PC-3 (cell line): Measurements from ENCODE around the gene BCAS3. TPM values are rescaled to one million over a fixed set of nuclear protein-coding genes. Genes with fewer than 3 reads are reported as not detected.

Source experiments
- ATAC-seq: fragments of 200-7000 bp; cut with Tn5 transposase; 2 replicates; pipeline ENCODE4 v1.9.1; 2020; ENCODE audit warnings: mild to moderate bottlenecking, moderate library complexity
- BruUV-seq: library from RNA; stranded (reverse); fragments of 400-500 nt; replicated peaks from 2 replicates; lab custom pipeline; 2021; lab: Mats Ljungman, UMichigan
- CTCF ChIA-PET: fragments of 300-600 bp; sonication (Branson Sonifier 250); formaldehyde crosslinking; loops from one replicate; lab custom pipeline; 2022; ENCODE audit warnings: antibody characterized with exemption; lab: Charles Lee
- POLR2A ChIA-PET: fragments of 300-600 bp; sonication (Branson Sonifier 250); formaldehyde crosslinking; loops from one replicate; lab custom pipeline; 2022; ENCODE audit warnings: antibody characterized with exemption; ENCODE audit not compliant: unreplicated experiment; lab: Charles Lee
- DNase-seq: peaks from one replicate; pipeline ENCODE4 v3.0.0-alpha.2; 2015
- H2AFZ ChIP-seq: fragments of 300-600 bp; sonication (generic); 2 replicates; pipeline ENCODE4 v1.6.0; 2016; ENCODE audit warnings: antibody characterized with exemption, low read length
- H3F3A ChIP-seq: fragments of 300-600 bp; sonication (generic); one replicate; pipeline ENCODE4 v1.6.0; 2017; ENCODE audit warnings: antibody characterized with exemption, low read length, control low read depth, mild to moderate bottlenecking; ENCODE audit not compliant: unreplicated experiment
- H3K27ac ChIP-seq: fragments of 300-600 bp; sonication (generic); 2 replicates; pipeline ENCODE4 v1.5.1; 2016; ENCODE audit warnings: mild to moderate bottlenecking, low read length
- H3K27me3 ChIP-seq: fragments of 300-600 bp; sonication (generic); 2 replicates; pipeline ENCODE4 v1.6.1; 2016; ENCODE audit warnings: low read length, mixed read lengths
- H3K36me3 ChIP-seq: fragments of 300-600 bp; sonication (generic); 2 replicates; pipeline ENCODE4 v1.6.1; 2016; ENCODE audit warnings: low read depth, mixed run types, low read length, mixed read lengths
- H3K4me1 ChIP-seq: fragments of 300-600 bp; sonication (generic); 2 replicates; pipeline ENCODE4 v1.5.1; 2016; ENCODE audit warnings: low read length; ENCODE audit not compliant: insufficient read depth
- H3K4me2 ChIP-seq: fragments of 300-600 bp; sonication (generic); 2 replicates; pipeline ENCODE4 v1.6.0; 2016; ENCODE audit warnings: low read length
- H3K4me3 ChIP-seq: fragments of 300-600 bp; sonication (generic); 2 replicates; pipeline ENCODE4 v1.5.1; 2016; ENCODE audit warnings: mild to moderate bottlenecking, low read length, mixed read lengths
- H3K79me2 ChIP-seq: fragments of 300-600 bp; sonication (generic); 2 replicates; pipeline ENCODE4 v1.6.1; 2017; ENCODE audit warnings: low read length, mixed read lengths
- H3K9ac ChIP-seq: fragments of 300-600 bp; sonication (generic); 2 replicates; pipeline ENCODE4 v1.6.0; 2016; ENCODE audit warnings: mild to moderate bottlenecking, low read length
- H3K9me2 ChIP-seq: fragments of 300-600 bp; sonication (generic); replicated peaks from 2 replicates; pipeline ENCODE4 v1.6.1; 2016; ENCODE audit warnings: mixed run types, low read length, mixed read lengths
- H3K9me3 ChIP-seq: fragments of 300-600 bp; sonication (generic); 2 replicates; pipeline ENCODE4 v1.6.1; 2016; ENCODE audit warnings: low read length, mixed read lengths
- H4K20me1 ChIP-seq: fragments of 300-600 bp; sonication (generic); 2 replicates; pipeline ENCODE4 v1.6.1; 2016; ENCODE audit warnings: low read length, mixed read lengths
- EZH2 ChIP-seq: fragments of 300-600 bp; sonication (generic); IDR thresholded peaks from one replicate; pipeline ENCODE4 v1.6.1; 2017; ENCODE audit warnings: antibody characterized with exemption, mild to moderate bottlenecking, low read length; ENCODE audit not compliant: unreplicated experiment
- EZH2phosphoT487 ChIP-seq: fragments of 300-600 bp; sonication (generic); IDR thresholded peaks from 2 replicates; pipeline ENCODE4 v1.6.1; 2018; ENCODE audit warnings: mild to moderate bottlenecking, antibody characterized with exemption, low read length, borderline replicate concordance
- intact Hi-C: fragments of 100-400 bp; cut with micrococcal nuclease; formaldehyde crosslinking; loops from 2 replicates; pipeline ENCODE4 v1.9.0; 2023
- total RNA-seq: library from RNA; depleted of rRNA; stranded (reverse); fragments of >200 nt; gene quantifications from 2 replicates; pipeline ENCODE4 v1.2.3, GENCODE V29; 2014
- TF ChIP-seq, protein P1 (sequence below): fragments of 300-600 bp; sonication (generic); conservative IDR thresholded peaks from 2 replicates; pipeline ENCODE4 v1.5.1; 2017; ENCODE audit warnings: antibody characterized with exemption, low read depth, mild to moderate bottlenecking, low read length

BCAS3 gene
- total RNA-seq, 1 experiment from 2014 or later = 25.9 TPM

DNA sequence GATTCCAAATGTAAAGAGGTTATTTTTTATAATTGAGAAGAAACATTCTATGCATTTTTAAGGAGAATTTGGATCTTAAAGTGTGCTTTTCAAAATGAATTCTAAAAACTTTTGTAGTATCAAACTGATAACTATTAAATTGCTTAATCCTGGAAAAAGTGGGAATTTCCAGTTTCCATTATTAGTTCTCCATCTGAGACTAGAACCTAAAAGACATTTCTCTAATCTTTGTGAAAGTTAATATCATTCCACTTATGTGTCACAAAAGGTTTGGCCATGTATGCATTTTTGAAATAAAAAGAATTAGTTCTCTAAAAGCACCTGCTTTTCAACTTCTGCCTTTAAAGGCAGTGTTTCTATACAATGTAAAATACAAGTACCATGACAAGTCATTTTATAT, 155.0 kb downstream of the BCAS3 start:
- intact Hi-C loops = no loop called here
- ChIA-PET CTCF (no interaction called here), POLR2A (no interaction called here)
- Histone ChIP-seq H3K36me3 (no peaks in the 10 kb centered on the region), H3K9ac (no peak overlapping the region), H3K79me2 (no peaks in the 10 kb centered on the region), H4K20me1 (0 out of 2 replicates have a peak, but pooled peaks cover 4% of the 10 kb centered on the region), H3K4me2 (no peak overlapping the region), H2AFZ (no peak overlapping the region), H3K9me2 (no peaks in the 10 kb centered on the region), H3F3A (no peaks in the 10 kb centered on the region), H3K27ac (no peak overlapping the region), H3K4me3 (no peak overlapping the region), H3K9me3 (no peaks in the 10 kb centered on the region), H3K4me1 (no peaks in the 10 kb centered on the region), H3K27me3 (no peaks in the 10 kb centered on the region)
- TF ChIP-seq EZH2 = no peak
- TF ChIP-seq, protein P1, sequence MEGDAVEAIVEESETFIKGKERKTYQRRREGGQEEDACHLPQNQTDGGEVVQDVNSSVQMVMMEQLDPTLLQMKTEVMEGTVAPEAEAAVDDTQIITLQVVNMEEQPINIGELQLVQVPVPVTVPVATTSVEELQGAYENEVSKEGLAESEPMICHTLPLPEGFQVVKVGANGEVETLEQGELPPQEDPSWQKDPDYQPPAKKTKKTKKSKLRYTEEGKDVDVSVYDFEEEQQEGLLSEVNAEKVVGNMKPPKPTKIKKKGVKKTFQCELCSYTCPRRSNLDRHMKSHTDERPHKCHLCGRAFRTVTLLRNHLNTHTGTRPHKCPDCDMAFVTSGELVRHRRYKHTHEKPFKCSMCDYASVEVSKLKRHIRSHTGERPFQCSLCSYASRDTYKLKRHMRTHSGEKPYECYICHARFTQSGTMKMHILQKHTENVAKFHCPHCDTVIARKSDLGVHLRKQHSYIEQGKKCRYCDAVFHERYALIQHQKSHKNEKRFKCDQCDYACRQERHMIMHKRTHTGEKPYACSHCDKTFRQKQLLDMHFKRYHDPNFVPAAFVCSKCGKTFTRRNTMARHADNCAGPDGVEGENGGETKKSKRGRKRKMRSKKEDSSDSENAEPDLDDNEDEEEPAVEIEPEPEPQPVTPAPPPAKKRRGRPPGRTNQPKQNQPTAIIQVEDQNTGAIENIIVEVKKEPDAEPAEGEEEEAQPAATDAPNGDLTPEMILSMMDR = no peak
- TF ChIP-seq EZH2phosphoT487 = no peak
- BruUV-seq = no TSS peak
- ATAC-seq (no peak), DNase-seq (no peak)

DNA sequence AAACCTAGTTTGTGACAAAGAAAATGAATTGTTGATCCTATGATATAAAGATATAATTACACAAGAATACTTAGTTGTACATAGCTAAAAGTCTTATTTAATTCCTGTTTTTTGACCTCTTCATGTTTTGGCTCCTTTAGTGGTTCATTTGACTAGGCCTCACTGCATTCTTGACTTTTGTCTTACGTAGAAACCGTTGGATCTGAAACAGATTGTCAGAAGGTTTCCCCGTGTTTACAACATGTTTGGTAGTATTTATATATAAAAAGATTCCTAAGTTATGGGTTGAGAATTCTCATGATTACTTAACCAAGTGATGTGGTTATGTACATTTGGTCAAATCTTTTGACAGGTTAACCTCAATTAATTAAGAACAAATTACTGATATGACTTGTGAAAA, 162.8 kb downstream of the BCAS3 start:
- Histone ChIP-seq H3K9me3 (no peaks in the 10 kb centered on the region), H3K4me3 (no peak overlapping the region), H3K27me3 (no peaks in the 10 kb centered on the region), H3F3A (no peaks in the 10 kb centered on the region), H4K20me1 (no peaks in the 10 kb centered on the region), H3K36me3 (no peaks in the 10 kb centered on the region), H3K79me2 (no peaks in the 10 kb centered on the region), H2AFZ (no peak overlapping the region), H3K4me2 (no peak overlapping the region), H3K27ac (no peak overlapping the region), H3K9ac (no peak overlapping the region), H3K4me1 (no peaks in the 10 kb centered on the region), H3K9me2 (no peaks in the 10 kb centered on the region)
- DNase-seq (no peak), ATAC-seq (no peak)
- TF ChIP-seq EZH2phosphoT487 (no peak), EZH2 (no peak)
- TF ChIP-seq, protein P1 = no peak
- ChIA-PET POLR2A (no interaction called here), CTCF (no interaction called here)
- no TSS peak for BruUV-seq
- intact Hi-C loops = no loop called here

- BruUV-seq = no TSS peak
- Histone ChIP-seq H3K9me3 (no peaks in the 10 kb centered on the region), H3K4me3 (no peak overlapping the region), H3K36me3 (no peaks in the 10 kb centered on the region), H2AFZ (no peak overlapping the region), H3K4me2 (no peak overlapping the region), H3K9ac (no peak overlapping the region), H3F3A (no peaks in the 10 kb centered on the region), H3K27me3 (no peaks in the 10 kb centered on the region), H3K9me2 (no peaks in the 10 kb centered on the region), H3K4me1 (no peaks in the 10 kb centered on the region), H4K20me1 (no peaks in the 10 kb centered on the region), H3K27ac (no peak overlapping the region), H3K79me2 (no peaks in the 10 kb centered on the region)
- CTCF ChIA-PET = no interaction called here
- DNase-seq (no peak), ATAC-seq (no peak)
- POLR2A ChIA-PET = no interaction called here
- TF ChIP-seq, protein P1 = no peak
- no peak for TF ChIP-seq EZH2
- intact Hi-C loops = no loop called here
Observed at GRCh38 chr17:60845012-60845411, 167.4 kb downstream of the BCAS3 start.
